IMR-90 (cell line): ENCODE results near the gene DMRTA1. TPM values are rescaled to one million over a fixed set of nuclear protein-coding genes. Genes with fewer than 3 reads are reported as not detected.

Experiments used
- ATAC-seq: fragments of 200-7000 bp; cut with Tn5 transposase; 2 replicates; pipeline ENCODE4 v1.9.1; 2020; ENCODE audit warnings: low read depth, mild to moderate bottlenecking, moderate library complexity
- BruUV-seq: library from RNA; stranded (reverse); fragments of 400-500 nt; replicated peaks from 2 replicates; lab custom pipeline; 2021; lab: Mats Ljungman, UMichigan
- CTCF ChIA-PET: fragments of 300-600 bp; formaldehyde crosslinking; extraction: SDS; loops from one replicate; lab custom pipeline; 2021; ENCODE audit warnings: antibody characterized with exemption; lab: Yijun Ruan, JAX
- POLR2A ChIA-PET: fragments of 300-600 bp; sonication (Branson Sonifier 250); formaldehyde crosslinking; loops from one replicate; lab custom pipeline; 2022; ENCODE audit warnings: antibody characterized with exemption; ENCODE audit not compliant: unreplicated experiment; lab: Charles Lee
- DNase-seq: peaks from one replicate; pipeline ENCODE4 v3.0.0; 2013
- H2AFZ ChIP-seq: replicated peaks from 2 replicates; pipeline ENCODE3; 2013; ENCODE audit warnings: low read length, mild to moderate bottlenecking; ENCODE audit not compliant: poor library complexity
- H2AK5ac ChIP-seq: 2 replicates; pipeline ENCODE4 v1.6.1; 2013; ENCODE audit warnings: low read depth, low read length, inconsistent platforms
- H2AK9ac ChIP-seq: replicated peaks from 2 replicates; pipeline ENCODE3; 2013; ENCODE audit warnings: mild to moderate bottlenecking, low read depth, low read length, moderate library complexity; ENCODE audit not compliant: poor library complexity
- H2BK120ac ChIP-seq: 2 replicates; pipeline ENCODE4 v1.6.1; 2013; ENCODE audit warnings: low read depth, low read length, inconsistent platforms
- H2BK15ac ChIP-seq: 3 replicates; pipeline ENCODE4 v1.6.1; 2013; ENCODE audit warnings: low read depth, low read length, inconsistent platforms
- H2BK20ac ChIP-seq: 2 replicates; pipeline ENCODE4 v1.6.1; 2013; ENCODE audit warnings: low read depth, mild to moderate bottlenecking, inconsistent platforms, low read length, moderate library complexity
- H2BK5ac ChIP-seq: 2 replicates; pipeline ENCODE4 v1.6.1; 2013; ENCODE audit warnings: mild to moderate bottlenecking, low read depth, low read length, inconsistent platforms; ENCODE audit not compliant: poor library complexity, severe bottlenecking
- H3K14ac ChIP-seq: replicated peaks from 2 replicates; pipeline ENCODE4 v1.6.1; 2013; ENCODE audit warnings: low read depth, low read length, inconsistent platforms
- H3K18ac ChIP-seq: 2 replicates; pipeline ENCODE4 v1.6.1; 2013; ENCODE audit warnings: low read depth, low read length, control low read depth
- H3K23ac ChIP-seq: 2 replicates; pipeline ENCODE4 v1.6.1; 2013; ENCODE audit warnings: low read depth, low read length, inconsistent platforms
- H3K27ac ChIP-seq: 2 replicates; pipeline ENCODE4 v1.5.1; 2013; ENCODE audit warnings: mild to moderate bottlenecking, control low read depth, low read length; ENCODE audit not compliant: insufficient read depth
- H3K27me3 ChIP-seq: 2 replicates; pipeline ENCODE4 v1.6.1; 2013; ENCODE audit warnings: low read length; ENCODE audit not compliant: control insufficient read depth, insufficient read depth
- H3K36me3 ChIP-seq: 2 replicates; pipeline ENCODE4 v1.6.1; 2013; ENCODE audit warnings: low read length, mixed read lengths; ENCODE audit not compliant: control insufficient read depth, insufficient read depth
- H3K4ac ChIP-seq: 2 replicates; pipeline ENCODE4 v1.6.1; 2013; ENCODE audit warnings: low read depth, low read length, inconsistent platforms
- H3K4me1 ChIP-seq: 2 replicates; pipeline ENCODE4 v1.6.1; 2013; ENCODE audit warnings: low read length, mixed read lengths; ENCODE audit not compliant: control insufficient read depth, insufficient read depth
- H3K4me2 ChIP-seq: 2 replicates; pipeline ENCODE4 v1.6.1; 2013; ENCODE audit warnings: low read depth, mild to moderate bottlenecking, control low read depth, low read length, moderate library complexity
- H3K4me3 ChIP-seq: 2 replicates; pipeline ENCODE4 v1.5.1; 2013; ENCODE audit warnings: low read depth, mild to moderate bottlenecking, control low read depth, low read length, moderate library complexity; ENCODE audit not compliant: insufficient read depth
- H3K56ac ChIP-seq: 2 replicates; pipeline ENCODE4 v1.6.1; 2013; ENCODE audit warnings: low read length, inconsistent platforms; ENCODE audit not compliant: insufficient read depth; ENCODE audit errors: extremely low read depth
- H3K79me1 ChIP-seq, 2 experiments: 2 replicates each; pipeline ENCODE4 v1.6.1; 2013; ENCODE audit warnings: low read length in 2 of 2, inconsistent platforms in 1 of 2, low read depth in 1 of 2
- H3K9ac ChIP-seq: 2 replicates; pipeline ENCODE4 v1.6.1; 2013; ENCODE audit warnings: low read depth, low read length, control low read depth
- H3K9me1 ChIP-seq: 2 replicates; pipeline ENCODE4 v1.6.1; 2013; ENCODE audit warnings: low read length, inconsistent platforms; ENCODE audit not compliant: insufficient read depth
- H3K9me3 ChIP-seq: 2 replicates; pipeline ENCODE4 v1.6.1; 2013; ENCODE audit warnings: low read length; ENCODE audit not compliant: control insufficient read depth, insufficient read depth
- H4K20me1 ChIP-seq: 2 replicates; pipeline ENCODE4 v1.6.1; 2013; ENCODE audit warnings: low read length, inconsistent platforms; ENCODE audit not compliant: insufficient read depth
- H4K5ac ChIP-seq: 2 replicates; pipeline ENCODE4 v1.6.1; 2013; ENCODE audit warnings: mild to moderate bottlenecking, low read depth, low read length, control low read depth
- H4K8ac ChIP-seq, 2 experiments: 2 replicates each; pipeline ENCODE4 v1.6.1; 2013; ENCODE audit warnings: low read depth in 2 of 2, low read length in 2 of 2, control low read depth in 1 of 2, inconsistent platforms in 1 of 2
- H4K91ac ChIP-seq: 2 replicates; pipeline ENCODE4 v1.6.1; 2013; ENCODE audit warnings: low read depth, low read length, inconsistent platforms; ENCODE audit not compliant: insufficient read depth
- BHLHE40 ChIP-seq: fragments of 150-350 bp; IDR thresholded peaks from 2 replicates; pipeline ENCODE4 v1.6.1; 2016; ENCODE audit warnings: mild to moderate bottlenecking, low read depth, low read length
- CEBPB ChIP-seq: IDR thresholded peaks from 2 replicates; pipeline ENCODE4 v1.6.1; 2012; ENCODE audit warnings: low read depth, low read length, improper control_type of control experiment
- CHD1 ChIP-seq: IDR thresholded peaks from 2 replicates; pipeline ENCODE4 v1.6.1; 2012; ENCODE audit warnings: low read depth, low read length, improper control_type of control experiment
- FOS ChIP-seq: fragments of 150-350 bp; IDR thresholded peaks from 2 replicates; pipeline ENCODE4 v1.6.1; 2016; ENCODE audit warnings: low read depth, low read length
- MAFK ChIP-seq: IDR thresholded peaks from 2 replicates; pipeline ENCODE4 v1.6.1; 2012; ENCODE audit warnings: low read depth, low read length, improper control_type of control experiment
- MAZ ChIP-seq: IDR thresholded peaks from 2 replicates; pipeline ENCODE4 v1.6.1; 2012; ENCODE audit warnings: low read depth, mild to moderate bottlenecking, low read length, improper control_type of control experiment, moderate library complexity, borderline replicate concordance
- MXI1 ChIP-seq: IDR thresholded peaks from 2 replicates; pipeline ENCODE4 v1.6.1; 2012; ENCODE audit warnings: low read depth, mild to moderate bottlenecking, low read length, moderate library complexity, borderline replicate concordance
- NFE2L2 ChIP-seq: fragments of 150-350 bp; IDR thresholded peaks from 2 replicates; pipeline ENCODE4 v1.6.1; 2016; ENCODE audit warnings: low read depth, mild to moderate bottlenecking, low read length
- POLR2A ChIP-seq: IDR thresholded peaks from 2 replicates; pipeline ENCODE4 v1.6.1; 2012; ENCODE audit warnings: mild to moderate bottlenecking, low read depth, low read length
- RAD21 ChIP-seq: IDR thresholded peaks from 2 replicates; pipeline ENCODE4 v1.6.1; 2012; ENCODE audit warnings: low read length, improper control_type of control experiment
- RCOR1 ChIP-seq: IDR thresholded peaks from 2 replicates; pipeline ENCODE4 v1.6.1; 2012; ENCODE audit warnings: mild to moderate bottlenecking, low read length, improper control_type of control experiment; ENCODE audit not compliant: insufficient replicate concordance
- RFX5 ChIP-seq: IDR thresholded peaks from 2 replicates; pipeline ENCODE4 v1.8.0; 2012; ENCODE audit warnings: low read depth, mild to moderate bottlenecking, low read length, moderate library complexity
- SMC3 ChIP-seq: fragments of 150-350 bp; IDR thresholded peaks from 2 replicates; pipeline ENCODE4 v1.6.1; 2016; ENCODE audit warnings: low read depth, mild to moderate bottlenecking, antibody characterized with exemption, low read length, moderate library complexity
- WGBS, 2 experiments: methylation state at CpG; one replicate each; pipeline versions ENCODE4 v1.1.5 to v1.1.7; 2013; ENCODE audit warnings: missing lambda C conversion rate in 2 of 2; ENCODE audit not compliant: insufficient read length in 1 of 2; ENCODE audit errors: extremely low coverage in 2 of 2; 5-methylcytosine and 5-hydroxymethylcytosine counted together
- dilution Hi-C: fragments of 300-500 bp; cut with HindIII; formaldehyde crosslinking; loops from one replicate; pipeline ENCODE4 v1.14.3; 2018; ENCODE audit warnings: low sequenced_read_pairs; ENCODE audit not compliant: unreplicated experiment
- in situ Hi-C: fragments of 300-500 bp; cut with MboI; formaldehyde crosslinking; loops from 3 replicates; pipeline ENCODE4 v1.14.3; 2019; ENCODE audit warnings: low sequenced_read_pairs, inconsistent platforms, mixed read lengths
- intact Hi-C: fragments of 100-400 bp; cut with micrococcal nuclease; formaldehyde crosslinking; loops from 2 replicates; pipeline ENCODE4 v1.10.0; 2022
- polyA plus RNA-seq, 3 experiments: library from polyadenylated mRNA; depleted of rRNA; stranded (reverse); fragments of >200 nt; gene quantifications; 2 replicates each; pipeline ENCODE4 v1.2.3, GENCODE V29; 2012; ENCODE audit warnings: low replicate concordance in 1 of 3
- total RNA-seq: library from RNA; depleted of rRNA; stranded (reverse); fragments of >200 nt; gene quantifications from 2 replicates; pipeline ENCODE4 v1.2.3, GENCODE V29; 2012
- TF ChIP-seq, protein P1 (sequence below): fragments of 150-350 bp; IDR thresholded peaks from 2 replicates; pipeline ENCODE4 v1.6.1; 2017; ENCODE audit warnings: mild to moderate bottlenecking, antibody characterized with exemption, low read length, low read depth
- TF ChIP-seq, protein P2 (sequence below): fragments of 150-350 bp; IDR thresholded peaks from 2 replicates; pipeline ENCODE4 v1.6.1; 2016; ENCODE audit warnings: low read depth, mild to moderate bottlenecking, low read length, moderate library complexity, borderline replicate concordance
- TF ChIP-seq, protein P3 (sequence below): conservative IDR thresholded peaks from 2 replicates; pipeline ENCODE4 v1.5.1; 2012; ENCODE audit warnings: mild to moderate bottlenecking, low read depth, low read length, improper control_type of control experiment

The DMRTA1 gene
- total and polyA plus RNA-seq, 2 of the 4 experiments (the other 2 are of a cell fraction): under 0.01 to 0.02 TPM

DNA sequence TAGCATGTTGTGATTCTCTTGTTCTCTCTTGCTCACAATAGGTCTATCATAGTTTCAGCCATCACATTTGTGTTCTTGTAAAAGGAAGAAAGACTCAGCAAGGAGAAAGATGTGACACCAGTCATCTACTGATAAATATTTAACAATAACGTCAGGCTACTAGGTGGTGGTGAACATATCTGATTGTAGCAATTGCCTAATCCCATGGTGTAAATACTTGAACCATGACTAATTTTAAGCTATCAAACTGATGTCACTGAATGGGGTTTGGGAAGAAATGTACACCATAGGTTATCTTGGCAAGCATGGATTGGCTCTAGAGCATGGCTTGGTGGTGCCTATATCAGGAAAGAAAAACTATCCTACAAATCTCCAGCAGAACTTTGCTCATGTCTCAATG lies 16.6 kb downstream of the DMRTA1 start:
- H3K14ac ChIP-seq: no peak overlapping the region
- ChIA-PET CTCF (interaction anchor here (0.9 kb wide), 1 partner anchor 12 kb away, joined by 3 read pairs; no protein-coding TSS in a partner anchor), POLR2A (no interaction called here)
- H2BK5ac ChIP-seq: no peak overlapping the region
- ATAC-seq (no peak), DNase-seq (no peak)
- no peaks in the 10 kb centered on the region for H3K4me1 ChIP-seq
- H2AFZ ChIP-seq: no peak overlapping the region
- WGBS, 2 experiments: no CpG with 5 or more reads among the region's 1 CpG
- no peak overlapping the region for H2AK9ac ChIP-seq
- no TSS peak for BruUV-seq
- H3K27me3 ChIP-seq: no peaks in the 10 kb centered on the region; the same call in 1 of the 2 replicates
- no peak overlapping the region for H4K91ac ChIP-seq
- TF ChIP-seq MAZ (no peak), SMC3 (no peak), MAFK (no peak), FOS (no peak), RCOR1 (no peak), RFX5 (no peak), BHLHE40 (no peak), RAD21 (no peak), NFE2L2 (no peak), POLR2A (no peak), CEBPB (no peak), MXI1 (no peak), CHD1 (no peak)
- TF ChIP-seq, protein P1, sequence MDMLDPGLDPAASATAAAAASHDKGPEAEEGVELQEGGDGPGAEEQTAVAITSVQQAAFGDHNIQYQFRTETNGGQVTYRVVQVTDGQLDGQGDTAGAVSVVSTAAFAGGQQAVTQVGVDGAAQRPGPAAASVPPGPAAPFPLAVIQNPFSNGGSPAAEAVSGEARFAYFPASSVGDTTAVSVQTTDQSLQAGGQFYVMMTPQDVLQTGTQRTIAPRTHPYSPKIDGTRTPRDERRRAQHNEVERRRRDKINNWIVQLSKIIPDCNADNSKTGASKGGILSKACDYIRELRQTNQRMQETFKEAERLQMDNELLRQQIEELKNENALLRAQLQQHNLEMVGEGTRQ: no peak
- TF ChIP-seq, protein P2, sequence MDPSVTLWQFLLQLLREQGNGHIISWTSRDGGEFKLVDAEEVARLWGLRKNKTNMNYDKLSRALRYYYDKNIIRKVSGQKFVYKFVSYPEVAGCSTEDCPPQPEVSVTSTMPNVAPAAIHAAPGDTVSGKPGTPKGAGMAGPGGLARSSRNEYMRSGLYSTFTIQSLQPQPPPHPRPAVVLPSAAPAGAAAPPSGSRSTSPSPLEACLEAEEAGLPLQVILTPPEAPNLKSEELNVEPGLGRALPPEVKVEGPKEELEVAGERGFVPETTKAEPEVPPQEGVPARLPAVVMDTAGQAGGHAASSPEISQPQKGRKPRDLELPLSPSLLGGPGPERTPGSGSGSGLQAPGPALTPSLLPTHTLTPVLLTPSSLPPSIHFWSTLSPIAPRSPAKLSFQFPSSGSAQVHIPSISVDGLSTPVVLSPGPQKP: no peak
- TF ChIP-seq, protein P3, sequence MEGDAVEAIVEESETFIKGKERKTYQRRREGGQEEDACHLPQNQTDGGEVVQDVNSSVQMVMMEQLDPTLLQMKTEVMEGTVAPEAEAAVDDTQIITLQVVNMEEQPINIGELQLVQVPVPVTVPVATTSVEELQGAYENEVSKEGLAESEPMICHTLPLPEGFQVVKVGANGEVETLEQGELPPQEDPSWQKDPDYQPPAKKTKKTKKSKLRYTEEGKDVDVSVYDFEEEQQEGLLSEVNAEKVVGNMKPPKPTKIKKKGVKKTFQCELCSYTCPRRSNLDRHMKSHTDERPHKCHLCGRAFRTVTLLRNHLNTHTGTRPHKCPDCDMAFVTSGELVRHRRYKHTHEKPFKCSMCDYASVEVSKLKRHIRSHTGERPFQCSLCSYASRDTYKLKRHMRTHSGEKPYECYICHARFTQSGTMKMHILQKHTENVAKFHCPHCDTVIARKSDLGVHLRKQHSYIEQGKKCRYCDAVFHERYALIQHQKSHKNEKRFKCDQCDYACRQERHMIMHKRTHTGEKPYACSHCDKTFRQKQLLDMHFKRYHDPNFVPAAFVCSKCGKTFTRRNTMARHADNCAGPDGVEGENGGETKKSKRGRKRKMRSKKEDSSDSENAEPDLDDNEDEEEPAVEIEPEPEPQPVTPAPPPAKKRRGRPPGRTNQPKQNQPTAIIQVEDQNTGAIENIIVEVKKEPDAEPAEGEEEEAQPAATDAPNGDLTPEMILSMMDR: no peak
- no peak overlapping the region for H3K4ac ChIP-seq
- H4K20me1 ChIP-seq: no peaks in the 10 kb centered on the region
- in situ Hi-C loops (no loop called here), intact Hi-C loops (no loop called here), dilution Hi-C loops (no loop called here)
- H2AK5ac ChIP-seq: no peak overlapping the region
- H3K27ac ChIP-seq: no peak overlapping the region
- no peak overlapping the region for H3K4me2 ChIP-seq
- H3K79me1 ChIP-seq: no peaks in the 10 kb centered on the region
- no peaks in the 10 kb centered on the region for H3K36me3 ChIP-seq
- H3K18ac ChIP-seq: no peak overlapping the region
- no peak overlapping the region for H3K23ac ChIP-seq
- H2BK120ac ChIP-seq: no peak overlapping the region
- H3K9me1 ChIP-seq: no peaks in the 10 kb centered on the region
- H2BK20ac ChIP-seq: no peak overlapping the region
- H3K9me3 ChIP-seq: no peaks in the 10 kb centered on the region
- H4K8ac ChIP-seq: no peak overlapping the region
- no peak overlapping the region for H2BK15ac ChIP-seq
- no peak overlapping the region for H3K56ac ChIP-seq
- no peak overlapping the region for H3K9ac ChIP-seq
- H4K5ac ChIP-seq: no peak overlapping the region
- no peak overlapping the region for H3K4me3 ChIP-seq
